Prostate gland (tissue), 2 donors: Measurements from ENCODE around the gene EML4.

Experiments
- POLR2A ChIP-seq: fragments of 450-650 bp; IDR thresholded peaks from one replicate; pipeline ENCODE4 v1.6.1; 2016; ENCODE audit warnings: antibody characterized with exemption, mild to moderate bottlenecking
- TF ChIP-seq, protein P1 (sequence below), 4 experiments: fragments of 200-600 bp in 2 of 4; fragments of 450-650 bp in 2 of 4; sonication (generic) in 2 of 4; IDR thresholded peaks; 1 replicate in 3 of 4; 2 replicates in 1 of 4; pipeline ENCODE4 v1.5.1; 2016 to 2019; ENCODE audit warnings: antibody characterized with exemption in 4 of 4, mild to moderate bottlenecking in 2 of 4, moderate library complexity in 2 of 4

DNA sequence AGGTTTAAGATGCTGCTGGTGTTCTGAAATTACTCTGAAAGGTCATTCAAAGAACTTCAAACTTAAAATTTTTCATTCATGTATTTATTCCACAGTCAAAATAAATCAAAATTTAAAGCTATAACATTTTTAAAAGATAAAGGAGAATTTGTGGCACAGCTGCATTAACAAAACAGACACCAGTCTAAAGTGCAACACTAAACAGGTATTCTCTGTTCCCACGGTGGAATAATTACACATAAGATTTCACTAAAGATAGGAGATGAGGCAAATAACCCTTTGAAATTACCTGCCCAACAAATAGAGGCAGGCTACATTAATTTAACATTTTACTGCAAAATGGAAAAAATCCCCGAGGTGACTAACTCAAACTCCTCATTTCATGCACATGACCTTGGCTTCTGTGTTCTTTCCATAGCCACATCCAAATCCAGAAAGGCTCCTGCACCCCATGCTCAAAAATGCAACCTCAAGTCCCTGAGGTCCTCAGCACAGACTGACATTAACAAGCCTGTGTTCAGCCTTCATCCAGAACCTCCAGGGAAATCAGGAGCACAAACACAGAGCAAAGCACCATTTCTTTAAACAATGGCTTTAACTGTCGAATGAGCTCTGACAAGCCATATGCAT lies 181.4 kb downstream of the EML4 start:
- TF ChIP-seq, protein P1, sequence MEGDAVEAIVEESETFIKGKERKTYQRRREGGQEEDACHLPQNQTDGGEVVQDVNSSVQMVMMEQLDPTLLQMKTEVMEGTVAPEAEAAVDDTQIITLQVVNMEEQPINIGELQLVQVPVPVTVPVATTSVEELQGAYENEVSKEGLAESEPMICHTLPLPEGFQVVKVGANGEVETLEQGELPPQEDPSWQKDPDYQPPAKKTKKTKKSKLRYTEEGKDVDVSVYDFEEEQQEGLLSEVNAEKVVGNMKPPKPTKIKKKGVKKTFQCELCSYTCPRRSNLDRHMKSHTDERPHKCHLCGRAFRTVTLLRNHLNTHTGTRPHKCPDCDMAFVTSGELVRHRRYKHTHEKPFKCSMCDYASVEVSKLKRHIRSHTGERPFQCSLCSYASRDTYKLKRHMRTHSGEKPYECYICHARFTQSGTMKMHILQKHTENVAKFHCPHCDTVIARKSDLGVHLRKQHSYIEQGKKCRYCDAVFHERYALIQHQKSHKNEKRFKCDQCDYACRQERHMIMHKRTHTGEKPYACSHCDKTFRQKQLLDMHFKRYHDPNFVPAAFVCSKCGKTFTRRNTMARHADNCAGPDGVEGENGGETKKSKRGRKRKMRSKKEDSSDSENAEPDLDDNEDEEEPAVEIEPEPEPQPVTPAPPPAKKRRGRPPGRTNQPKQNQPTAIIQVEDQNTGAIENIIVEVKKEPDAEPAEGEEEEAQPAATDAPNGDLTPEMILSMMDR (IDR thresholded peaks at IDR 0.05): no peak
- TF ChIP-seq POLR2A: no peak
